ENCODE results near the gene TMEM30B.
"Not testable (repeated sequence)": the region's sequence is repeated elsewhere in the genome, so short reads cannot be mapped to it uniquely, and the experiment has no call there.

The TMEM30B gene

GRCh38 chr14:61244009-61244408, 37.1 kb downstream of the TMEM30B start:
- Histone ChIP-seq H3K27ac (ENCODE audit: low read depth, low read length, poor library complexity, severe bottlenecking) (no peak overlapping the region), H3K4me3 (ENCODE audit: low read depth, low read length, poor library complexity, severe bottlenecking) (no peak overlapping the region), H3K9me2 (ENCODE audit: low read depth, low read length) (no peaks in the 10 kb centered on the region), H2AFZ (ENCODE audit: low read length) (no peak overlapping the region), H3F3A (ENCODE audit: insufficient read depth, low read length) (no peaks in the 10 kb centered on the region), H3K4me2 (ENCODE audit: low read length) (no peak overlapping the region), H3K79me2 (ENCODE audit: insufficient read depth, low read length) (no peaks in the 10 kb centered on the region), H3K27me3 (ENCODE audit: insufficient read depth, low read length) (no peaks in the 10 kb centered on the region), H3K9me3 (ENCODE audit: low read length) (peaks cover 20% of the 10 kb centered on the region), H4K20me1 (ENCODE audit: insufficient read depth, low read length) (no peaks in the 10 kb centered on the region), H3K4me1 (ENCODE audit: insufficient read depth, low read length, severe bottlenecking) (peaks cover 11% of the 10 kb centered on the region), H3K36me3 (ENCODE audit: insufficient read depth, low read length) (no peaks in the 10 kb centered on the region), H3K9ac (ENCODE audit: low read length) (no peak overlapping the region)
- TF ChIP-seq EZH2 (IDR thresholded peaks at IDR 0.05; ENCODE audit: borderline replicate concordance, low read length) (no peak), CTCF (IDR thresholded peaks at IDR 0.05; ENCODE audit: low read length) (no peak)

- TF ChIP-seq EZH2 (IDR thresholded peaks at IDR 0.05; ENCODE audit: borderline replicate concordance, low read length) (no peak), CTCF (IDR thresholded peaks at IDR 0.05; ENCODE audit: low read length) (no peak)
- H3K9me3 ChIP-seq (ENCODE audit: low read length) = peaks cover 20% of the 10 kb centered on the region
- no peaks in the 10 kb centered on the region for H3F3A ChIP-seq (ENCODE audit: insufficient read depth, low read length)
- peaks cover 11% of the 10 kb centered on the region for H3K4me1 ChIP-seq (ENCODE audit: insufficient read depth, low read length, severe bottlenecking)
- no peak overlapping the region for H3K27ac ChIP-seq (ENCODE audit: low read depth, low read length, poor library complexity, severe bottlenecking)
- no peaks in the 10 kb centered on the region for H3K36me3 ChIP-seq (ENCODE audit: insufficient read depth, low read length)
- H3K9me2 ChIP-seq (ENCODE audit: low read depth, low read length) = no peaks in the 10 kb centered on the region
- no peak overlapping the region for H2AFZ ChIP-seq (ENCODE audit: low read length)
- no peaks in the 10 kb centered on the region for H3K27me3 ChIP-seq (ENCODE audit: insufficient read depth, low read length)
- H4K20me1 ChIP-seq (ENCODE audit: insufficient read depth, low read length) = no peaks in the 10 kb centered on the region
- H3K79me2 ChIP-seq (ENCODE audit: insufficient read depth, low read length) = no peaks in the 10 kb centered on the region
- H3K9ac ChIP-seq (ENCODE audit: low read length) = no peak overlapping the region
- H3K4me2 ChIP-seq (ENCODE audit: low read length) = no peak overlapping the region
- H3K4me3 ChIP-seq (ENCODE audit: low read depth, low read length, poor library complexity, severe bottlenecking) = no peak overlapping the region
Observed at GRCh38 chr14:61240206-61240605, 40.9 kb downstream of the TMEM30B start.

GRCh38 chr14:61239285-61239684, 41.9 kb downstream of the TMEM30B start:
- Histone ChIP-seq H3K9me3 (ENCODE audit: low read length) (peaks cover 20% of the 10 kb centered on the region), H2AFZ (ENCODE audit: low read length) (peak overlapping the region; percentile 68; the same call in 1 of the 2 replicates)
- not testable (repeated sequence) for H3K4me3 ChIP-seq (ENCODE audit: low read depth, low read length, poor library complexity, severe bottlenecking); H3K4me1 ChIP-seq (ENCODE audit: insufficient read depth, low read length, severe bottlenecking); H3K4me2 ChIP-seq (ENCODE audit: low read length); H3K9ac ChIP-seq (ENCODE audit: low read length); H3K27ac ChIP-seq (ENCODE audit: low read depth, low read length, poor library complexity, severe bottlenecking); H3F3A ChIP-seq (ENCODE audit: insufficient read depth, low read length); H3K9me2 ChIP-seq (ENCODE audit: low read depth, low read length); H3K36me3 ChIP-seq (ENCODE audit: insufficient read depth, low read length); H4K20me1 ChIP-seq (ENCODE audit: insufficient read depth, low read length); H3K79me2 ChIP-seq (ENCODE audit: insufficient read depth, low read length); H3K27me3 ChIP-seq (ENCODE audit: insufficient read depth, low read length)

- Histone ChIP-seq H3K27me3 (ENCODE audit: insufficient read depth, low read length) (peaks cover 4% of the 10 kb centered on the region; the same call in 1 of the 2 replicates), H3K4me3 (ENCODE audit: low read depth, low read length, poor library complexity, severe bottlenecking) (no peak overlapping the region)
Observed at GRCh38 chr14:61238611-61239245, 42.4 kb downstream of the TMEM30B start.

More at GRCh38 chr14:61238611-61239245, 42.4 kb downstream of the TMEM30B start:
- Histone ChIP-seq H3K9me3 (ENCODE audit: low read length) (peaks cover 20% of the 10 kb centered on the region), H4K20me1 (ENCODE audit: insufficient read depth, low read length) (no peaks in the 10 kb centered on the region), H3K79me2 (ENCODE audit: insufficient read depth, low read length) (no peaks in the 10 kb centered on the region), H2AFZ (ENCODE audit: low read length) (no peak overlapping the region), H3K4me2 (ENCODE audit: low read length) (no peak overlapping the region), H3K36me3 (ENCODE audit: insufficient read depth, low read length) (no peaks in the 10 kb centered on the region), H3K4me1 (ENCODE audit: insufficient read depth, low read length, severe bottlenecking) (peaks cover 3% of the 10 kb centered on the region), H3F3A (ENCODE audit: insufficient read depth, low read length) (no peaks in the 10 kb centered on the region), H3K9ac (ENCODE audit: low read length) (no peak overlapping the region), H3K9me2 (ENCODE audit: low read depth, low read length) (no peaks in the 10 kb centered on the region), H3K27ac (ENCODE audit: low read depth, low read length, poor library complexity, severe bottlenecking) (no peak overlapping the region)
- TF ChIP-seq CTCF (IDR thresholded peaks at IDR 0.05; ENCODE audit: low read length) = no peak
- TF ChIP-seq EZH2 (IDR thresholded peaks at IDR 0.05; ENCODE audit: borderline replicate concordance, low read length) = no peak

All from OCI-LY1 (cell line).